ENCODE data around the gene PPP1R11.
"Not testable (repeated sequence)": the region's sequence is repeated elsewhere in the genome, so short reads cannot be mapped to it uniquely, and the experiment has no call there.

Gene PPP1R11, protein sequence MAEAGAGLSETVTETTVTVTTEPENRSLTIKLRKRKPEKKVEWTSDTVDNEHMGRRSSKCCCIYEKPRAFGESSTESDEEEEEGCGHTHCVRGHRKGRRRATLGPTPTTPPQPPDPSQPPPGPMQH

DNA sequence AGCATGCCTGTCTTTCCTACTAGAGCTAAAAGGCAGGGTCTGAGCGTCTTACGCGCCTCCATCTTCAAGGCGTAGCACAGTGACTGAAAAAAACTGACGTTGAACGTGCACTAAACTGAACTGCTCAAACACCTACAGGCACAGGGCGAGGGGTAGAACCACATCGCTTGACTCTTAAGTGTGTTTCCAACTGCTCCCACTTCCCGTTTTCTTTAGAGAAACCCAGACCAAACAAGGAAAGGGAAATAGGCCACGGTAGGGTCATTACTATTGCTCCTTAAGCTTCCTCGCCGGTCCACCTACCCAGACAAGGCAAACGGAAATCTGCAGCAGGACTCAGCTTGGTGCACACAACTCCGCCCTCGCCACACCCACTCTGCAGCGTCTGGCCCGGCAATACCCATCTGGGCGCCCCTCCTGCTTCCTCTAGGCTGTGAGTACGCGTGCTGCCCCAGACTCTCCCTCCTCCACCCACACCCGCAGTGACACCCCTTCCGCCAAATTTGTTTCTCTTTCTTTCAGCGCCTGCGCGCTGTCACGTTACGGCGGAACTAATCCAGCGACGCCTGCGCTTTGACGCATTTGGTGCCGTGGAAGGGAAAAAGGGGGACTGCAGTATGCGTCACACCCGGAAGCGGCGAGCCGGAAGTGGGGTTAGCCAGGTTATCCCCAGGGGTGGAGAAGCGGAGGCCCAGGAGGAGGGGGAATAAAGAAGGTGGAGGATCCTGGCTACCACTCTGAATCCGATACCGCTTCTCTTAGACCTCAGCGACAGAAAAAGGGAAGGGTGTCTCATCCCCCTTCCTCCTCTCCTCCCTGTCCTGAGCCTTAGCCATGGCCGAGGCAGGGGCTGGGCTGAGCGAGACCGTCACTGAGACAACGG, at the start of gene PPP1R11:
Gene PPP1R11 (plus strand): TSS at position 622 of the 883 bp plus-strand sequence. CDS start 213 bp downstream, at position 835.
- DNase-seq = peak; percentile 98 to 100 (median 98)

DNA sequence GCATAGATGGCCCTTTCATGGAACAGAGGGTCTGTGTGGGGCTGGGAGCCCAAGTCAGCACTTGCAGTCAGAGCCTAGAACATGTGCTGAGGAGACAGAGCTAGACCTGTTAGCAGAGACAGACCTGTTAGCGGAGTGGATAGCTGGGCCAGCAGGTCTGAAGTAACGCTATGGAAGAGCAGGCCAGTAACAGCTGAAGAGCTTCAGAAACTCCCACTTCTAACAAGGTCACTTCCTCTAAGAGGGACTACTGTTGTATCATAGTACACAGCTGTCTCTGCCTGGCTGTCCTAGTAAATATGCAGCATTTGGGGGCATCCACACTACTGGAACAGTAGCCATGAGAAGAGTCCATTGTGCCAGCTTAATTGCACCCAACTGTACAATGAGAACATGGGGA, 47.2 kb upstream of the PPP1R11 start:
- no peak for DNase-seq

DNA sequence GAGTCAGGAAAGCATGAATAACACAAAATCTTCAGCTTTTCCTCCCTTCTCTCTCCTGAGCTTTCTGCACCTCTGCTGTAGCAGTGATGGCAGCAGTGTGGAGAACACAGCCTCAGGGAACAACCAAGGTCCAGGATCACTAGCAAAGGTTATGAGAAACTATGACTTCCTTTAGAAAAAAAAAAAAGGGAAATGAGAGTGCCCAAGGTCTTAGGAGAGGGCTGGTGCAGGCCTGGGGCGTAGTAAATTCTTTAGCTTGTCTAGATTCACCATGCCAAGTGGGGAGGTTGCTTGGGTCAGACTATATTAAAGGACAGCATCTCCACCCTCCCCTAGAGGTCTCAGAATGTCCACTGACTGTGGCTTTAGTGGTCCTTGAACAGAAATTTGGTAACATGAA, 46.4 kb upstream of the PPP1R11 start:
- no peak for DNase-seq

DNA sequence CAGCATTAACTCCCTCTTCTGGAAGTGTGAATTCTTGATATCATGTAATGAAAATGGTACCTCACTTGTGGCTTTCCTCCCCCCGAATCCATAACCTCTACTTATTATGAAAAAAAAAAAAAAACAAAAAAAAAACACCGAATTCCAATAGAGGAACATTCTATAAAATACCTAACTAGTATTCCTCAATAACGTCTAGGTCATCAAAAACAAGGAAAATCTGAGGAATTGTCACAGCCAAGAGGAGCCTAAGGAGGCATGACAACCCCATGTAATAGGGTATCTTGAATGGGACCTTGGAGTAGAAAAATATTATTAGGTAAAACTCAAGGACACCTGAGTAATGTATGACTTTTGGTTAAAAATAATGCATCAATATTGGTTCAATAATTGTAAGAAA, 44.8 kb upstream of the PPP1R11 start:
- DNase-seq = no peak

DNA sequence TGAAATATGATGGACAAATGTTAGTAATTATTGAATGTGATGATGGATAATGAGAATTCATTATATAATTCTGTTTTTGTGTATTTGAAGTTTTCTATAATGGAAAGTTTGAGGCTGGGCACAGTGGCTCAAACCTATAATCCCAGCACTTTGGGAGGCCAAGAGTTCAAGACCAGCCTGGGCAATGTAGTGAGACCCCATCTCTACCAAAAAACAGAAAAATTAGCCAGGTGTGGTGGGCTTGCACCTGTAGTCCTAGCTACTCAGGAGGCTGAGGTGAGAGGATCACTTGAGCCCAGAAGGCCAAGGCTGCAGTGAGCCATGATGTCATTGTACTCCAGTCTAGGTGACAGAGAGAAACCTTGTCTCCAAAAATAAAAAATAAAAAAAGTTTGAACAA, 44.3 kb upstream of the PPP1R11 start:
- not testable (repeated sequence) for DNase-seq

DNA sequence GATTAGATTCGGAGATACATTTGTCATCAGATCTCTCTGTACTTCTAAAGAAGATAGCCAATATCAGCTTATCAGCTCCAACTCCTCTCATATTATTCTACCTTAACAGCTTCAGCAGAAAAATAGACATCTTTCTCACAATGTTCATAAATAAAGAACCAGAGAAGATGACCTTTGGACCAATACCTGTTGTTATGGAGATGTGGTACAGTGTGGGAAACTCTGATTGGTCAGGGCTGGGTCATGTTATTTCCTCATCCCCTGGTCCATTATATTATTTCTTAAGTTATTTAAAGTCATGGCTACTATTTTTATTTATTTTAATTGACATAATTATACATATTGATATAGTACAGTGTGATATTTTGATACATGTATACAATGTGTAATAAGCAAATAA, 41.8 kb upstream of the PPP1R11 start:
- no peak for DNase-seq

DNA sequence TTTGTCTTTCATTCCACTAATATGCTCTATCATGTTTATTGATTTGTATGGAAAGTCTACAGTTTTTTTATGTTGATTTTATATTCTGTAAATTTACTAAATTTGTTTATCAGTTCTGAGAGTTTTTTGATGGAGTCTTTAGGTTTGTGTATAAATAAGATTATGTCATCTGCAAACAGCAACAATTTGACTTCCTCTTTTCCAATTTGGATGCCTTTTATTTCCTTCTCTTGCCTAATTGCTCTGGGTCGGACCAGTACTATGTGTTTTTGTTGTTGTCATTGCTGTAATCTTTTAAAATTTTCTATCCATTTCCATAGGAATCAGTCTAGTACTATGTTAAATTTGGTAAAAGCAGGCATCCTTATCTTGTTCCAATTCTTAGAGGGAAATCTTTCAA, 37.4 kb upstream of the PPP1R11 start:
- no peak for DNase-seq

DNA sequence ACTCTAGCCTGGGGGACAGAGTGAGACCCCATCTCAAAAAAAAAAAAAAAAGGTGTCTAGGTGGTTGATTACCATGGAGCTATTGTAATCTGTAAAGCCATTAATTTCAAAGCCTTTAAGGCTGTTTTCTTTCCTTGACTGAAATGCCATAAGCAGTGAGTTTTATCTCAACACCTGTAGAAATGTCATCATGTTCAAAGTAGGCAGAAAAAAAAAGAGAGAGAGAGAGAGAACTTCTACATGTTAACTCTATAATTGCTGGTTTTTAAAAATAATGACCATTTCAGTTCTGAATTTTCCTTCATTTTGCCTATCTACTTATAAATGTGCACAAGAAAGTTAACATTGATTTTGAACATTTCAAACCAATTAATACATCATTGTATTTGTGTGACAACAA, 35.6 kb upstream of the PPP1R11 start:
- DNase-seq = no peak

DNA sequence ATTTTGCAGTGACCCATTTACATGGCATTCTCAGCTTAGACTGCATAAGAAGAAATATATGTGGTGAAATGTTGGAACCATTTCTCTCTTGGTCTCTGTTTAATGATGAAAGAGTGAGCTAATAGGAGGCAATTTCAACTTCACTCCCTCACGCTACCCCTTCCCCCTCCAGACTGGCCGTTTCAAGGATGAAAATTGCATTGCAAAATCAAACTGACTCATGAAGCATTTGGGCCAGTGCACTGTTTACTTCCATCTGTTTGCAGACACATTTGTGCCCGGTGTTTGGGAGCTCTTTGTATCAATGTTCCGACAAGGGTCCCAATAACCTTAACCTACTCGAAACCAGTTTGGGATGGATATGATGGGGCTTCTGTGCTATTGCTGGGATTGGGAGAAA, 33.6 kb upstream of the PPP1R11 start:
- DNase-seq = not testable (repeated sequence)

DNA sequence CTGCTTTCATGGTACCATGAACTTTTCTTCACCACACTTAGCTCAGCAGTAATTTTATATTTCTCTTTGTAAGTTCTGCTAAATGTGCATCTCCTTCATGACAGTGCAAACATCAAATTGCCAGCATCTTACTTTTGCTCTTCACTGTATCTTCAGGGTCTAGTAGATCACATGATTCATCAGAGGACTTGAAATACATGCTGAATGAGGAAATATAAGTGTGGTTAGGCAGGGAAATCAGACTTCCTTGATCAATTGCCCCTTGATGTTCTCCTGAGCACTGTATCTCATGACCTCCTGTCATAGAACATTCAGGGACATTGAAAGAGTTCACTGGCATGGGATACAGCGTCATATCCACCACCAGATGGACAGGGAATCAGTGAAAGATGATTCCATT, 31.2 kb upstream of the PPP1R11 start:
- DNase-seq = no peak

DNA sequence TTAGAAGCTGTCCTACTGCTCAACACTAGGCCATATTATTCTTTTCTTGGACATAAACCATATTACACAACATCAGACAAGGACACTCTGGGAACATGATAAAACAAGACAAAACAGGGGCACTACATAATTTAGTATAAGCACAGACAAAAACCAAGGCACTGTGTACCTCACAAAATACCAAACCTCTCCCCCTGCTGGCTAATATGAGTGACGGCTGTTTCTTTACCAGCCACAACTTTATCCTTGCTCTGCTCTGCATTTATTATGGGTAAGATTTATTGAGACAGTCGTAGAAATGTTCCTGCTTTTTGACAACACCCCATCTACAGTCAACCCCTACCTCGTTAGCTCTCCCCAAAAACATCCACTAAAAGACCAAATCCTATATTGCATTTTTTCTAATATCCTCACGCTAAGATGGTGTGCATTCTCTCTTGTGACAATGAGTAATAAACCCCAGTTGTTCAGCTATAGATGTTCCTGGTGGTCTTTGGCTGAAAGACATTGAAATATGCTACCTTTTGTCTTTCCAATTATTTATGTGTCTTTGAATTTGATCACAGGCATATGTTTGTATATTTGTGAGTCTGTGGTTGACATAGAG, 29.7 kb upstream of the PPP1R11 start:
- peak in 1 of 3 experiments; percentile 5 for DNase-seq

DNA sequence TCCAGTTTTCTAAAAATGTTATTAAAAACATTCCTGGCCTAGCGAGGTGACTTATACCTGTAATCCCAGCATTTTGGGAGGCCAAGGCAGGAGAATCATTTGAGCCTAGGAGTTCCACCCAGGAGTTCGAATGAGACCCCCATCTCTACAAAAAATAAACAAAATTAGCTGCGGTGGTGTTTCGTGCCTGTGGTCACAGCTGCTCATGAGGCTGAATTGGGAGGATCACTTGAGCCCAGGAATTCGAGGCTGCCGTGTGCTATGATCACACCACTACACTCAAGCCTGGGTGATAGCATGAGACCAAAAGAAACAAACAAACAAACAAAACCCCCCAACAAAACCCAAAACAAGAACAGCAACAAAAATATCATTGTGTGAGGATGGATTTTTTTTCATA, 25.8 kb upstream of the PPP1R11 start:
- DNase-seq = no peak

DNA sequence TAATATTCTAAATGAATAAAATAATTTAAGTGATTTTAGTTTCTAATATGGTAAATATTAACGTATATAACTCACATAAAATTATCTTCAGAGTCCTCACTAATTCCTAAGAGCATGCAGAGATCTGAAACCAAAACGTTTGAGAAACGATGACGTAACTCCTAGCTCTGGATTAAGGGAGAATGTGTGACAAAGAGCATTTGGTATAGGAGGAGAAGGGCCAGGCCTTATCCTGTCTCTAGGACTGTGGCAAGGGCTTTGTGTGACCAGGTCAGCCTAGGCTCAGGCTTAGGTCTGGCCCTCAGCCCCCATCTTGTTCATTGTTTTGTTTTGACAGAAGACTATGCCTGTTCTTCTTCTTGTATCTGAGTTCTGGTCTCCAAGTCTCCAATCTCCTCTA, 25.2 kb upstream of the PPP1R11 start:
- DNase-seq = no peak

DNA sequence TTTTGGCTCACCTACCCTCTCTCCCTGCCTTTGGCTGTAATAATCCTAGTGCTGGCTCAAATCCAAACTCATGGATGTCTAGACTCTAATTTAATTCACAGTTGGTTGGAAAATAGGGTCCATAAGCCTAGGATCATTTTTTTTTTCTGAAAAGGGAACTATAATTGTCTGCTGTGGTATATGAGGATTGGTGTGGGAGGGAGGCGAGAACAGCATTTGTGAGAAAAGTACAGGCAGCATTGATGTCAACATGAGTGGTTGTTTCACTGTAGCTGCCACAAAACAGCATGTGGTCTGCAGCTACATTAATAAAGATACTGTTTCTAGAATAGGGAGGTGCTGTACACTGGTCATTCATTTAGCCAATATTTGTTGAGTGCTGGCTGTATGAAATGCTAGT, 24.5 kb upstream of the PPP1R11 start:
- peak in 1 of 3 experiments; percentile 1 for DNase-seq

DNA sequence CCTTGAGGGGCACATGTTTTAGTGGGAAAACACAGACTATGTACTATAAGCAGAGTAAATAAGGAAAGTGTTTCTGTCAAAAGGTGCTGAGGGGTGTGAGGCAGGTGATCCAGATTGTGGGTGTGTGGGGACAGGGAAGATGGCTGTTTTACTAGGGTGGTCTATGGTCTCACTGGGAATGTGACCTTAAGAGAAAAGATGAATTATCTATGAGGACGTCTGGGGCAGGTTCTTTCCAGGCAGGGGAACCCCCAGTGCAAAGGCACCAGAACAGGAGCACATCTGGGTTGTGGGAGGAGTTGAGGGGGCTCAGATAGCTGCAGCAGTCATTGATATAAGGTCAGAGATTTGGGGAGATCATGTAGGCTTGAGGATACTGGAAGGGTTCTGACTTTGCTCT, 24.1 kb upstream of the PPP1R11 start:
- no peak for DNase-seq

DNA sequence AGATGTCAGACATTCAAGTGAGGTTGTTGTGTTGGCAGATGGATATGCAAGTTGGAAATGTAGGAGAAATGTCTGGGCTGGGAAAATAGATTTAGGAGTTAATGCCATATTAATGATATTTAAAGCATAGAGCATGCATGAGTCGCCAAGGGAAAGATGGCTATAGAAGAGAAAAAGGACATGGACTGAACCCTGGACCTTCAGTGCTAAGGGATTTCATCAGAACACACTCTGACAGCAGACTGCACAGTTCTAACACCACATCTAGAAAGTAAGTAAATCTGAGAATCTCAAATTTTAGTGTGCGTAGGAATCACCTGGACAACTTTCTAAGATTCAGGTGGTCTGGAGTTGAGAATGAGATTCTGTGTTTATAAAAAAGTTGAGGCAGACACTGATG, 23.3 kb upstream of the PPP1R11 start:
- no peak for DNase-seq

DNA sequence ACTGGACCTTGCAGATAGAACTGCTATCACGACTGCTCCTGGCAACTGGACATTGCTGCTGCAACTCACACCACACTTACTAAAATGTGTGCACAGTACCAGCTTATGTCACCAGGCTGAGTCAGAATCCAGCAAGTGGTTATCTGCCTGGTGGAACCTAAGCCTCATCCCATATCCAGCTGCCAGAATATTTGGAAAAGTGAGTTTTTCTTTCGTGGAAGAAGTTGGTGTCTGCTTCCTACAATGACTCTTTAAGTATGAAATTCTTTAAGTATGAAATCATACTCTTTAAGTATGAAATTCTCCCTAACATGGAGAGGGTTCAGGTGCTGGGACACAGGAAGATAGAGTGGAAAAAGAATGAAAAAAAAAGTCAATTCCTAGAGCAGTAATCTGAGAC, 22.4 kb upstream of the PPP1R11 start:
- no peak for DNase-seq

DNA sequence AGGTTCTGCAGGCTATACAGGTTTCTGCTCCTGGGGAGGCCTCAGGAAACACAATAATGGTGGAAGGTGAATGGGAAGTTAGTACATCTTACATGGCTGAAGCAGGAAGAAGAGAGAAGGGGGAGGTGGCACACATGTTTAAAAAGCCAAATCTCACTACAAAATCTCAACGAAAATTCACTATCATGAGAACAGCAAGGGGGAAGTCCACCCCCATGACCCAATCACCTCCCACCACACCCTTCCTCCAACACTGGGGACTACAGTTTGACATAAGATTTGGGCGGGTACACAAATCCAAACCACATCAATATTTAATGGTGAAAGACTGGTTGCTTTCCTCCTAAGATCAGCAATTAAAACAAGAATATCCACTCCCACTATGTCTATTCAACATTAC, 19.8 kb upstream of the PPP1R11 start:
- no peak for DNase-seq

DNA sequence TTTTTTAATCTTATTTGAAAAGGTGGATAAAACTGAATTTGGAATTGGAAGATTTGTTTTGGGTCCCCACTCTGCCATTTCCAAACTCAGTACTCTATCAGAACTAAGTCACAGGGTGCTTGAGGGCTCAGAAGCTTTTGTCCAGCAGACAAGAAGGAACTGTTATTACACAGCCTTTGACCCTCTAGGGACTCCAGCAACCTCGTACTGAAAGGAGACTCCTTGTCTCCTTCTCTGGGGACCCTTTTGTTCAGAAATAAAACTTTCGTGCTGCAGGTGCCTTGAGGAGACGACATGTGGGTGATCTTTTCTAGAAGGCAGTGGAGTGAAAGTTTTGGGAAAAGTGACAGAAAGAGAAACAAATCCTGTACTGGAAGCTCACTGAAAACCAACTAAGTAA, 13.3 kb upstream of the PPP1R11 start:
- no peak for DNase-seq

DNA sequence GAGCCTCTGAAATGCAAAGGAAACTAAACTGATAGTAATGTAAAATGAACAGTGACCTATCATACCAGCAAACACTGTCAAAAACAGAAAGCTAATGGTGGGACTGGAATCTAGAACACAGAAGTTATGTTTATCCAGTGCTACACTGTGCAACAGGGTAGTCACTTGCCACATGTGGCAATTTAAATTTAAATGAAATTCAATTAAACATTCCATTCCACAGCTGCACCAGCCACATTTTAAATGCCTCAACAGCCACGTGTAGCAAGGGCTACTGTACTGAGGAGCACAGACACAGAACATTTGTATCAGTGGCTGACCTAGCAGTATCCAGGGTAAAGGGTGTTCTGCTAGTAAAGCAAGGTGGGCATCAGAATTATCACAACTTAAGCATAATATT, 11.5 kb upstream of the PPP1R11 start:
- no peak for DNase-seq

DNA sequence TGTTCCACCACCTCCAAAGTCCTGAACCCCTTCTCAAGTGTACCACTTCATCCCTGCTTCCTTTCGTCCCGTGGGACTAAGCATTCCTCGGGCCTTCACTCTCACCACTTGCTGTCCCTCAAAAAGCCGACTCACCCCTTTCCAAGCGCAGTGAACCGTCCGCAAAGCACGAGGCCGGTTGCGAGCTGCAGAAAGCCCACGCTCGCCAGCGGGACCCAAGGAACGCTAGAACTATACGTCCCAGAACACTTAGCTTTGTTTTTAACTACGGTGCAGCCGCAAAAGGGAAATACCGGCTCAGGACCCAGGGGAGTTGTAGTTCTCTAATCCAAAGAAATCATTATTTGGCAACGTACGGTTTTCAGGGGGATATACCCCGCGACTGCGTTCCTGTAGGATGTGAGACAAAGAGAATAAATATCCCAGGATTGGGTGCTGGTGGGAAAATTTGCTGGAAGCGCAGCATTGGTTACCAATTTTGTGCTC, 6.3 kb upstream of the PPP1R11 start:
- peak in 1 of 3 experiments; percentile 9 for DNase-seq

DNA sequence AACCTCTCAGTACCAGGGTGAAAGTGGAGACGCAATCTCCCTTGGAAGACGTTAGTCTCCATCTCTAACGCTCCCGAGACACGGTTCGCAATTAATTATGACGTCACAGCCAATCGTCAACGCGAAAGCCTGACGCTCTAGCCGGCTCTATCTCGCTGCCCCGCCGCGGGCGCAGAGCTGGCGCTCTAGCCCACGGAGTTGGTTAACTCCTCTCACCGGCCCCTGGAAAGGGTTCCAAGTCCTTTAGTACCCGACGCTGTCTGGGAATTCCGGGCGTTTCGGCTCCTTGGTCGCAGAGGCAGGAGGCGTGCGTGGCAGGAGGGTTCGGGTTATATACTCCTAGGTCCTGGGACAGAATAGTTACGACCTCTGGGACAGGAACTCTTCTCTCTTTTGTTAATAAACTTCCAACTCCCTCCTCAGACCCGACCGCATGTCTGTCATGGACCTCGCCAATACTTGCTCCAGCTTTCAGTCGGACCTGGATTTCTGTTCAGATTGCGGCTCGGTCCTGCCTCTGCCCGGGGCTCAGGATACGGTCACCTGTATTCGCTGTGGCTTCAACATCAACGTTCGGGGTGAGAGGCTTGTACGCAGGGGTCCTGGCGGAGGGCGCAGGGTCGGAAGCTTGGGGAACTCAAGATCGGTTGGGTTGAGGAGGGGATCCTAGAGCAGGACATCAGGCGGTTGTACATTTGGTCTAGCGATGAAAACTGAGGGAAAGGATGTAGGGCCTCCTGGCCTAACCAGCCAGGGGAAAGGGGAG, 5.7 kb upstream of the PPP1R11 start, which contains the start of gene POLR1H:
Gene POLR1H (plus strand): TSS at position 174 of the 766 bp plus-strand sequence. CDS start 260 bp downstream, at position 434.
- DNase-seq = peak; percentile 94 to 98 (median 97)

DNA sequence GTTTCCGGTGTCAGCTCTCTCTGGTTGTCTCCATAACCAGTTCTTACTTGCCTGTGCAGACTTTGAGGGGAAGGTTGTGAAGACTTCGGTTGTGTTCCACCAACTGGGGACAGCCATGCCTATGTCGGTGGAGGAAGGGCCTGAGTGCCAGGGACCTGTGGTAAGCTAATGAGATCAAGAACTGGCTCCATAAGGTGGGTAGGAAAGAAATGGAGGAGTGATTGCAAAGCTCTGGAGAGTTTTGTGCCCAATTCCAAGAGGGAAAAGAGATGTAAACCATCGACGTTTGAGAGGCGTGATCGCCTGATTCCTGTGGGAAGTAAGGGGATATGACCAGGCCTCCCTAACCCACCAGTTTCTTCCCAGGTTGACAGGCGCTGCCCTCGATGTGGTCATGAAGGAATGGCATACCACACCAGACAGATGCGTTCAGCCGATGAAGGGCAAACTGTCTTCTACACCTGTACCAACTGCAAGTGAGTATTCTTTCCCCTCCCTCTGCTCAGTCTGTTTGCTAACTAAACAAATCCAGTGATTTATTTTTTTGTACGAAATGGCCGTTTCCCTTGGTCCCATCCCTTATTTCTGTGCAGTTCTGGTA, 5.0 kb upstream of the PPP1R11 start:
- peak in 2 of 3 experiments; percentile 34 to 44 for DNase-seq
